K562 (cell line): Measurements from ENCODE around the gene PLD1. TPM values are rescaled to one million over a fixed set of nuclear protein-coding genes. Genes with fewer than 3 reads are reported as not detected.

Source experiments
- ATAC-seq: fragments of 200-7000 bp; cut with Tn5 transposase; 3 replicates; pipeline ENCODE4 v1.9.1; 2020; ENCODE audit warnings: moderate library complexity
- BruUV-seq: library from RNA; stranded (reverse); fragments of 400-500 nt; replicated peaks from 2 replicates; lab custom pipeline; 2021; lab: Mats Ljungman, UMichigan
- CTCF ChIA-PET: fragments of 300-600 bp; formaldehyde crosslinking; extraction: SDS; loops from one replicate; lab custom pipeline; 2021; ENCODE audit warnings: low intra/inter-chr PET ratio; lab: Yijun Ruan, JAX
- POLR2A ChIA-PET: fragments of 300-600, 350-650 bp; sonication (Branson Sonifier 250); formaldehyde crosslinking; extraction: SDS; loops from one replicate; lab custom pipeline; 2021; ENCODE audit warnings: antibody characterized with exemption, inconsistent platforms; lab: Yijun Ruan, JAX
- DNase-seq, 4 experiments: peaks; one replicate each; pipeline versions ENCODE4 v3.0.0 to v3.0.0-alpha.2; 2011 to 2018; ENCODE audit warnings: low spot score in 3 of 4, mixed read lengths in 3 of 4; ENCODE audit errors: extremely low read depth in 1 of 4
- FAIRE-seq: peaks from 2 replicates; lab custom pipeline; 2011; peaks lifted over from hg19 to GRCh38; lab: Jason Lieb, UNC
- H2AFZ ChIP-seq: 2 replicates; pipeline ENCODE4 v1.6.0; 2011; ENCODE audit warnings: low read depth, low read length, control low read depth, inconsistent platforms
- H3K27ac ChIP-seq: fragments of 200-600 bp; 3 replicates; pipeline ENCODE4 v1.8.0; 2011; ENCODE audit warnings: low read depth, mild to moderate bottlenecking, control low read depth, inconsistent platforms, low read length, moderate library complexity, mixed read lengths; ENCODE audit errors: extremely low read depth
- H3K27me3 ChIP-seq, 2 experiments: fragments of 300-600 bp in 1 of 2; 2 replicates in 1 of 2; 3 replicates in 1 of 2; pipeline versions ENCODE4 v1.6.0 to v1.8.0; 2011; ENCODE audit warnings: inconsistent platforms in 2 of 2, low read length in 2 of 2, mild to moderate bottlenecking in 1 of 2, mixed read lengths in 1 of 2, moderate library complexity in 1 of 2; ENCODE audit not compliant: control insufficient read depth in 2 of 2, insufficient read depth in 2 of 2
- H3K36me3 ChIP-seq: fragments of 300-600 bp; 3 replicates; pipeline ENCODE4 v1.8.0; 2011; ENCODE audit warnings: mild to moderate bottlenecking, low read length, inconsistent platforms; ENCODE audit not compliant: control insufficient read depth, insufficient read depth
- H3K4me1 ChIP-seq, 2 experiments: fragments of 200-600 bp in 1 of 2; replicated peaks in 1 of 2; 2 replicates in 1 of 2; 3 replicates in 1 of 2; pipeline versions ENCODE4 v1.5.1 to v1.8.0; 2011; ENCODE audit warnings: inconsistent platforms in 2 of 2, low read length in 2 of 2, mild to moderate bottlenecking in 1 of 2, mixed read lengths in 1 of 2, moderate library complexity in 1 of 2; ENCODE audit not compliant: control insufficient read depth in 2 of 2, insufficient read depth in 2 of 2
- H3K4me2 ChIP-seq: 2 replicates; pipeline ENCODE4 v1.6.1; 2011; ENCODE audit warnings: low read length, control low read depth, inconsistent platforms, mixed read lengths; ENCODE audit not compliant: insufficient read depth
- H3K4me3 ChIP-seq: fragments of 200-600 bp; sonication (generic), shearing (Covaris generic); 2 replicates; pipeline ENCODE4 v1.5.1; 2016; ENCODE audit warnings: control low read depth, inconsistent platforms
- H3K79me2 ChIP-seq: fragments of 200-600 bp; 3 replicates; pipeline ENCODE4 v1.8.0; 2011; ENCODE audit warnings: low read length, inconsistent platforms; ENCODE audit not compliant: control insufficient read depth, insufficient read depth
- H3K9ac ChIP-seq, 2 experiments: 2 replicates each; pipeline versions ENCODE4 v1.6.0 to v1.6.1; 2011; ENCODE audit warnings: low read depth in 2 of 2, low read length in 2 of 2, control low read depth in 1 of 2, inconsistent platforms in 1 of 2, mild to moderate bottlenecking in 1 of 2, mixed read lengths in 1 of 2; ENCODE audit not compliant: insufficient read depth in 1 of 2
- H3K9me1 ChIP-seq: one replicate; pipeline ENCODE4 v1.6.0; 2011; ENCODE audit warnings: inconsistent platforms, mild to moderate bottlenecking, low read length, moderate library complexity; ENCODE audit not compliant: control insufficient read depth, insufficient read depth
- H3K9me3 ChIP-seq: replicated peaks from 2 replicates; pipeline ENCODE4 v1.5.1; 2011; ENCODE audit warnings: low read depth, low read length, inconsistent platforms; ENCODE audit not compliant: control insufficient read depth, insufficient read depth
- H4K20me1 ChIP-seq: replicated peaks from 2 replicates; pipeline ENCODE4 v1.6.1; 2011; ENCODE audit warnings: low read length, inconsistent platforms, mixed read lengths; ENCODE audit not compliant: control insufficient read depth, insufficient read depth
- E4F1 ChIP-seq: fragments of 250-450 bp; sonication (Bioruptor Pico); IDR thresholded peaks from 2 replicates; pipeline ENCODE4 v1.5.0; 2021; ENCODE audit warnings: mild to moderate bottlenecking, borderline replicate concordance
- ETS2 ChIP-seq: IDR thresholded peaks from 2 replicates; pipeline ENCODE4 v1.6.1; 2016; ENCODE audit warnings: borderline replicate concordance, missing genetic modification characterization, mild to moderate bottlenecking, moderate library complexity, missing compliant biosample characterization; ENCODE audit not compliant: poor library complexity, severe bottlenecking
- ILK ChIP-seq: fragments of 450-650 bp; IDR thresholded peaks from 2 replicates; pipeline ENCODE4 v1.6.1; 2016; ENCODE audit warnings: missing genetic modification characterization, low read depth, mild to moderate bottlenecking, missing compliant biosample characterization, moderate library complexity, borderline replicate concordance
- MITF ChIP-seq: IDR thresholded peaks from 2 replicates; pipeline ENCODE4 v1.6.1; 2014; ENCODE audit warnings: antibody characterized with exemption
- STAT6 ChIP-seq: sonication (generic); formaldehyde crosslinking; IDR thresholded peaks from 2 replicates; pipeline ENCODE4 v1.8.1; 2023; ENCODE audit warnings: mild to moderate bottlenecking, missing genetic modification reagents
- ZNF311 ChIP-seq: fragments of 250-450 bp; sonication (Bioruptor Pico); IDR thresholded peaks from 2 replicates; pipeline ENCODE4 v1.4.0; 2020; ENCODE audit warnings: mild to moderate bottlenecking, moderate library complexity
- ZNF696 ChIP-seq: fragments of 250-450 bp; sonication (Bioruptor Pico); conservative IDR thresholded peaks from 2 replicates; pipeline ENCODE4 v1.4.0; 2020; ENCODE audit warnings: mild to moderate bottlenecking, moderate library complexity
- ZNF79 ChIP-seq: fragments of 250-450 bp; sonication (Bioruptor Pico); IDR thresholded peaks from 2 replicates; pipeline ENCODE4 v1.4.0; 2020; ENCODE audit warnings: low read depth, mild to moderate bottlenecking, moderate library complexity
- in situ Hi-C: fragments of 300-500 bp; cut with MboI; formaldehyde crosslinking; loops from 4 replicates; pipeline ENCODE4 v1.15.0; 2018; ENCODE audit warnings: inconsistent platforms, mixed read lengths
- intact Hi-C: fragments of 100-400 bp; cut with micrococcal nuclease; formaldehyde crosslinking; loops from 2 replicates; pipeline ENCODE4 v1.14.2; 2022
- polyA plus RNA-seq, 8 experiments: library from polyadenylated mRNA; depleted of rRNA in 4 of 8; stranded (reverse) in 5 of 8; unstranded in 3 of 8; fragments of >200 nt; fragmentation: Nextera tagmentation in 2 of 8; fragmentation: Illumina TruSeq in 1 of 8; extraction: Ambion mirVana in 2 of 8; extraction: Trizol in 1 of 8; gene quantifications; 2 replicates each; pipeline versions ENCODE4 v1.2.1 to v1.2.3, GENCODE V29; 2011 to 2014; ENCODE audit warnings: inconsistent platforms in 1 of 8, missing spikeins in 1 of 8
- total RNA-seq, 7 experiments: library from RNA; depleted of rRNA in 6 of 7; stranded (reverse); fragments of >200 nt in 6 of 7; fragmentation: Illumina TruSeq in 2 of 7; extraction: Trizol in 2 of 7; gene quantifications; 2 replicates each; pipeline versions ENCODE4 v1.2.1 to v1.2.3, GENCODE V29; 2011 to 2021; ENCODE audit warnings: low replicate concordance in 1 of 7

PLD1 gene
- total and polyA plus RNA-seq, 9 of the 15 experiments (the other 6 are each of a cell fraction or from before 2014, with no cell fraction given): 8.4 to 26.1 (median 18.6) TPM

- Histone ChIP-seq H4K20me1 (no peaks in the 10 kb centered on the region), H3K9me3 (no peaks in the 10 kb centered on the region), H3K36me3 (peaks cover 6% of the 10 kb centered on the region; the same call in 1 of the 3 replicates), H3K9ac (no peak overlapping the region), H3K79me2 (no peaks in the 10 kb centered on the region), H3K4me2 (no peak overlapping the region), H3K4me3 (no peak overlapping the region), H3K4me1 (no peaks in the 10 kb centered on the region), H3K27ac (no peak overlapping the region), H2AFZ (no peak overlapping the region), H3K27me3 (no peaks in the 10 kb centered on the region), H3K9me1 (no peaks in the 10 kb centered on the region)
- CTCF ChIA-PET: no interaction called here
- in situ Hi-C loops: no loop called here
- POLR2A ChIA-PET: no interaction called here
- intact Hi-C loops: no loop called here
- ATAC-seq (no peak), FAIRE-seq (no peak), DNase-seq (no peak)
- no peak for TF ChIP-seq MITF
- TF ChIP-seq ILK: no peak
- no peak for TF ChIP-seq ZNF696
- TF ChIP-seq STAT6 (CRISPR knock-in tag): no peak
- no peak for TF ChIP-seq ZNF311
- TF ChIP-seq ETS2 (tag): no peak
- TF ChIP-seq ZNF79: no peak
- no peak for TF ChIP-seq E4F1
- no TSS peak for BruUV-seq
Measured at GRCh38 chr3:171690281-171690680, 120.0 kb downstream of the PLD1 start.
